ENCODE measurements around the gene SLC39A7. TPM values are rescaled to one million over a fixed set of nuclear protein-coding genes. Genes with fewer than 3 reads are reported as not detected.

The SLC39A7 gene
- total RNA-seq (10 to 100 TPM; 42.4 to 70.4 (median 55.3) TPM), polyA plus RNA-seq (100 to 1,000 TPM in 1 of 2 donors, 10 to 100 TPM in 1; 39.9 to 197 TPM)
- long read RNA-seq, donor 1, transcript SLC39A7-201 (8 exons, 2,153 nt): major isoform, 5 of 12 reads
- long read RNA-seq, donor 1, partial matches to known transcripts: 3 of 12 reads
- long read RNA-seq, donor 1, other reads (novel, unspliced or antisense): 1 of 12 reads
- long read RNA-seq, donor 2, transcript SLC39A7-202 (7 exons, 2,409 nt): minor isoform, 11 of 37 reads
- long read RNA-seq, donor 2, transcript SLC39A7-201 (8 exons, 2,153 nt): major isoform, 16 of 37 reads
- long read RNA-seq, donor 2, partial matches to known transcripts: 9 of 37 reads
- long read RNA-seq, donor 2, other reads (novel, unspliced or antisense): 1 of 37 reads
- long read RNA-seq, donor 3, partial matches to known transcripts: 2 of 11 reads
- long read RNA-seq, donor 3, other reads (novel, unspliced or antisense): 1 of 11 reads

- Histone ChIP-seq H3K27ac (peak within 1 kb of the TSS; percentile 88 to 100 (median 98)), H3K4me3 (peak within 1 kb of the TSS; percentile 59 to 98 (median 80)), H3K36me3 (peaks cover 0 to 54% (median 40%) of the 10 kb centered on the region in 9 donors), H3K4me1 (peaks cover 10 to 76% (median 54%) of the 10 kb centered on the region in 12 donors), H3K9me3 (no peaks in the 10 kb centered on the region), H3K27me3 (no peaks in the 10 kb centered on the region)
- peak; percentile 86 to 92 (median 88) for ATAC-seq
- TF ChIP-seq CTCF (IDR thresholded peaks at IDR 0.05) (no peak), POLR2A (IDR thresholded peaks at IDR 0.05) (peak in 1 of 2 donors; percentile 49)
- intact Hi-C loops (cut with DNase I): loop anchor here in 4 of 10 donors (1.0 to 10.0 kb wide), 7 partner anchors 36 to 1006 kb away; partner anchors contain the start of genes GPSM3 (in 1 of the 4), PBX2 (in 1 of the 4) and PHF1 (in 1 of the 4)
- 0 to 2% (median 1%) methylated on average over 44 to 68 of the region's 68 CpGs for WGBS, 4 donors
- peak; percentile 99 to 100 (median 99) for DNase-seq
Observed at GRCh38 chr6:33200219-33201146, at the start of gene SLC39A7, which contains the start of gene RXRB. TSS of gene SLC39A7 (plus strand) at chr6:33200867. CDS start at chr6:33201246, 379 bp downstream. TSS of gene RXRB (minus strand) at chr6:33200665. CDS start at chr6:33200476, 189 bp downstream.

GRCh38 chr6:33151050-33151449 lies 49.6 kb upstream of the SLC39A7 start:
- intact Hi-C loops (cut with DNase I): no loop called here
- no peak overlapping the region for H3K4me3 ChIP-seq
- H3K27ac ChIP-seq: no peak overlapping the region
- H3K4me1 ChIP-seq: no peaks in the 10 kb centered on the region
- H3K36me3 ChIP-seq: no peaks in the 10 kb centered on the region
- WGBS, 4 donors: 83 to 86% (median 85%) methylated on average over 1 of the region's 1 CpG
- ATAC-seq (no peak), DNase-seq (no peak)
- peaks cover 0 to 18% (median 10%) of the 10 kb centered on the region in 12 donors for H3K9me3 ChIP-seq
- peaks cover 0 to 15% (median 4%) of the 10 kb centered on the region in 9 donors for H3K27me3 ChIP-seq
- TF ChIP-seq POLR2A (IDR thresholded peaks at IDR 0.05) (no peak), CTCF (IDR thresholded peaks at IDR 0.05) (no peak)

GRCh38 chr6:33154349-33154748 lies 46.3 kb upstream of the SLC39A7 start:
- no peak for TF ChIP-seq CTCF (IDR thresholded peaks at IDR 0.05)
- no peak for TF ChIP-seq POLR2A (IDR thresholded peaks at IDR 0.05)
- WGBS, 4 donors: 67 to 71% (median 71%) methylated on average over 4 of the region's 4 CpGs
- intact Hi-C loops (cut with DNase I): no loop called here

More at GRCh38 chr6:33154349-33154748, 46.3 kb upstream of the SLC39A7 start:
- ATAC-seq (no peak), DNase-seq (no peak)
- Histone ChIP-seq H3K4me3 (no peak overlapping the region), H3K4me1 (no peaks in the 10 kb centered on the region), H3K27me3 (peaks cover 0 to 8% (median 0%) of the 10 kb centered on the region in 9 donors), H3K36me3 (no peaks in the 10 kb centered on the region), H3K27ac (no peak overlapping the region), H3K9me3 (peaks cover 0 to 18% (median 10%) of the 10 kb centered on the region in 12 donors)
